ENCODE results near the gene BRME1.

Gene BRME1

DNA sequence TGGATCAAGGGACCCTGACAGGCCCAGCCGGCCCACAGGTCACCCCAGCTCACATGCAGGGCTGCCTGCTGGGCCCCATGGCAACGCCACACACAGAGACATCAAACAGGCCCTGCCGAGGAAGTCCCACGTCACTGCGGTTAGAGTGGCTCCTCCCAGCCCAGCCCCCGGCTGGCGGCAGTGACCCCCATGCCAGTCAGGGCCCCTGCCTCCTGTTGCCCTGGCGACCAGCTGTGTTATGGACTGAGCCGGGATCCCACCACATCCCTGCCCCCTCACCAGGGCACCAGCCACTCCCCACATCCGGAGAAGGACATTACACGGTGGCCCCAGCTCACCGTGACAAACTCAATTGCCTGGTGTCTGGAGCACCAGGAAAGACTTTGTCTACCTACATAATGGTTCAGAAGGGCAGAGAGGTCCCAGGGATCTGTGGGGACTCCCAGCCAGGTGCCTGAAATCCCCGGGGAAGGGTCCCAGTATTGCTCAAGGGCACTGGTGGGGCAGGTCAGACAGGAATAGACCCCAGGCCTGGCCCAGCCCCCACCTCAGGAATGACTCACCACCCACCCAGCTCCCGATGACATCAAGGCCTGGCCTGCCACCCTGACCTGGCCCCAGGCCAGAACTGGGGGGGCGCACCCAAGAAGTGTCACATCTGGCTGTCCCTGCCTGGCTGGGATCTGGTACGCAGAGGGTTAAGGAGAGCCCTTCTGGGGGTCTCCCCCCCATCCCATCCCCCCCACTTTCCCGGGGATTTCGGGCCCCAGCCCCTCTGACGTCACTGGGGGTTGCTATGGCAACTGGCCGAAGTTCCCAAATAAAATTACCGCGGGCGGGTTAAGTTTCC lies 59.1 kb downstream of the BRME1 start (continued):
- TF ChIP-seq, protein P1, sequence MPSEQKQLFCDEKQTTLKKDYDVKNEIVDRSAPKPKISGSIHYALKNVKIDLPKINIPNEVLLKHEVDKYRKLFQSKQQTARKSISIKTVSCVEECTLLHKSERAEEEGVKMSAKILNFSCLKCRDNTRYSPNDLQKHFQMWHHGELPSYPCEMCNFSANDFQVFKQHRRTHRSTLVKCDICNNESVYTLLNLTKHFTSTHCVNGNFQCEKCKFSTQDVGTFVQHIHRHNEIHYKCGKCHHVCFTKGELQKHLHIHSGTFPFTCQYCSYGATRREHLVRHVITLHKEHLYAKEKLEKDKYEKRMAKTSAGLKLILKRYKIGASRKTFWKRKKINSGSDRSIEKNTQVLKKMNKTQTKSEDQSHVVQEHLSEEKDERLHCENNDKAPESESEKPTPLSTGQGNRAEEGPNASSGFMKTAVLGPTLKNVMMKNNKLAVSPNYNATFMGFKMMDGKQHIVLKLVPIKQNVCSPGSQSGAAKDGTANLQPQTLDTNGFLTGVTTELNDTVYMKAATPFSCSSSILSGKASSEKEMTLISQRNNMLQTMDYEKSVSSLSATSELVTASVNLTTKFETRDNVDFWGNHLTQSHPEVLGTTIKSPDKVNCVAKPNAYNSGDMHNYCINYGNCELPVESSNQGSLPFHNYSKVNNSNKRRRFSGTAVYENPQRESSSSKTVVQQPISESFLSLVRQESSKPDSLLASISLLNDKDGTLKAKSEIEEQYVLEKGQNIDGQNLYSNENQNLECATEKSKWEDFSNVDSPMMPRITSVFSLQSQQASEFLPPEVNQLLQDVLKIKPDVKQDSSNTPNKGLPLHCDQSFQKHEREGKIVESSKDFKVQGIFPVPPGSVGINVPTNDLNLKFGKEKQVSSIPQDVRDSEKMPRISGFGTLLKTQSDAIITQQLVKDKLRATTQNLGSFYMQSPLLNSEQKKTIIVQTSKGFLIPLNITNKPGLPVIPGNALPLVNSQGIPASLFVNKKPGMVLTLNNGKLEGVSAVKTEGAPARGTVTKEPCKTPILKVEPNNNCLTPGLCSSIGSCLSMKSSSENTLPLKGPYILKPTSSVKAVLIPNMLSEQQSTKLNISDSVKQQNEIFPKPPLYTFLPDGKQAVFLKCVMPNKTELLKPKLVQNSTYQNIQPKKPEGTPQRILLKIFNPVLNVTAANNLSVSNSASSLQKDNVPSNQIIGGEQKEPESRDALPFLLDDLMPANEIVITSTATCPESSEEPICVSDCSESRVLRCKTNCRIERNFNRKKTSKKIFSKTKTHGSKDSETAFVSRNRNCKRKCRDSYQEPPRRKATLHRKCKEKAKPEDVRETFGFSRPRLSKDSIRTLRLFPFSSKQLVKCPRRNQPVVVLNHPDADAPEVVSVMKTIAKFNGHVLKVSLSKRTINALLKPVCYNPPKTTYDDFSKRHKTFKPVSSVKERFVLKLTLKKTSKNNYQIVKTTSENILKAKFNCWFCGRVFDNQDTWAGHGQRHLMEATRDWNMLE (tag by site-specific recombination; conservative IDR thresholded peaks at IDR 0.05; ENCODE audit: low read depth): no peak
- TF ChIP-seq, protein P2, sequence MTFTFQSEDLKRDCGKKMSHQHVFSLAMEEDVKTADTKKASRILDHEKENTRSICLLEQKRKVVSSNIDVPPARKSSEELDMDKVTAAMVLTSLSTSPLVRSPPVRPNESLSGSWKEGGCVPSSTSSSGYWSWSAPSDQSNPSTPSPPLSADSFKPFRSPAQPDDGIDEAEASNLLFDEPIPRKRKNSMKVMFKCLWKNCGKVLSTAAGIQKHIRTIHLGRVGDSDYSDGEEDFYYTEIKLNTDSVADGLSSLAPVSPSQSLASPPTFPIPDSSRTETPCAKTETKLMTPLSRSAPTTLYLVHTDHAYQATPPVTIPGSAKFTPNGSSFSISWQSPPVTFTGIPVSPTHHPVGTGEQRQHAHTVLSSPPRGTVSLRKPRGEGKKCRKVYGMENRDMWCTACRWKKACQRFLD (tag by site-specific recombination; IDR thresholded peaks at IDR 0.05): no peak
- TF ChIP-seq GLIS2 (tag by site-specific recombination; IDR thresholded peaks at IDR 0.05) (peak; percentile 83), ZBTB21 (tag by site-specific recombination; IDR thresholded peaks at IDR 0.05) (peak; percentile 98), ZNF350 (tag by site-specific recombination; IDR thresholded peaks at IDR 0.05) (no peak), ZNF571 (tag by site-specific recombination; IDR thresholded peaks at IDR 0.05) (no peak), ZNF561 (tag by site-specific recombination; IDR thresholded peaks at IDR 0.05; ENCODE audit: borderline replicate concordance) (peak; percentile 74; the same call in 1 of the 2 replicates), ZNF248 (tag by site-specific recombination; IDR thresholded peaks at IDR 0.05) (no peak), ZNF549 (tag by site-specific recombination; IDR thresholded peaks at IDR 0.05) (no peak), ZNF324 (tag by site-specific recombination; IDR thresholded peaks at IDR 0.05) (peak; percentile 86), BCL11B (tag by site-specific recombination; IDR thresholded peaks at IDR 0.05; ENCODE audit: low read depth) (peak; percentile 91), ZNF157 (tag by site-specific recombination; IDR thresholded peaks at IDR 0.05) (no peak), ZFP37 (tag by site-specific recombination; IDR thresholded peaks at IDR 0.05) (0 out of 2 replicates have a peak, but pooled peaks have one; percentile 19), ZBTB8A (tag by site-specific recombination; IDR thresholded peaks at IDR 0.05) (peak; percentile 66)
- TF ChIP-seq, protein P3, sequence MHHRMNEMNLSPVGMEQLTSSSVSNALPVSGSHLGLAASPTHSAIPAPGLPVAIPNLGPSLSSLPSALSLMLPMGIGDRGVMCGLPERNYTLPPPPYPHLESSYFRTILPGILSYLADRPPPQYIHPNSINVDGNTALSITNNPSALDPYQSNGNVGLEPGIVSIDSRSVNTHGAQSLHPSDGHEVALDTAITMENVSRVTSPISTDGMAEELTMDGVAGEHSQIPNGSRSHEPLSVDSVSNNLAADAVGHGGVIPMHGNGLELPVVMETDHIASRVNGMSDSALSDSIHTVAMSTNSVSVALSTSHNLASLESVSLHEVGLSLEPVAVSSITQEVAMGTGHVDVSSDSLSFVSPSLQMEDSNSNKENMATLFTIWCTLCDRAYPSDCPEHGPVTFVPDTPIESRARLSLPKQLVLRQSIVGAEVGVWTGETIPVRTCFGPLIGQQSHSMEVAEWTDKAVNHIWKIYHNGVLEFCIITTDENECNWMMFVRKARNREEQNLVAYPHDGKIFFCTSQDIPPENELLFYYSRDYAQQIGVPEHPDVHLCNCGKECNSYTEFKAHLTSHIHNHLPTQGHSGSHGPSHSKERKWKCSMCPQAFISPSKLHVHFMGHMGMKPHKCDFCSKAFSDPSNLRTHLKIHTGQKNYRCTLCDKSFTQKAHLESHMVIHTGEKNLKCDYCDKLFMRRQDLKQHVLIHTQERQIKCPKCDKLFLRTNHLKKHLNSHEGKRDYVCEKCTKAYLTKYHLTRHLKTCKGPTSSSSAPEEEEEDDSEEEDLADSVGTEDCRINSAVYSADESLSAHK (tag by site-specific recombination; IDR thresholded peaks at IDR 0.05): peak; percentile 57
- TF ChIP-seq, protein P4, sequence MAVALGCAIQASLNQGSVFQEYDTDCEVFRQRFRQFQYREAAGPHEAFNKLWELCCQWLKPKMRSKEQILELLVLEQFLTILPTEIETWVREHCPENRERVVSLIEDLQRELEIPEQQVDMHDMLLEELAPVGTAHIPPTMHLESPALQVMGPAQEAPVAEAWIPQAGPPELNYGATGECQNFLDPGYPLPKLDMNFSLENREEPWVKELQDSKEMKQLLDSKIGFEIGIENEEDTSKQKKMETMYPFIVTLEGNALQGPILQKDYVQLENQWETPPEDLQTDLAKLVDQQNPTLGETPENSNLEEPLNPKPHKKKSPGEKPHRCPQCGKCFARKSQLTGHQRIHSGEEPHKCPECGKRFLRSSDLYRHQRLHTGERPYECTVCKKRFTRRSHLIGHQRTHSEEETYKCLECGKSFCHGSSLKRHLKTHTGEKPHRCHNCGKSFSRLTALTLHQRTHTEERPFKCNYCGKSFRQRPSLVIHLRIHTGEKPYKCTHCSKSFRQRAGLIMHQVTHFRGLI (tag by site-specific recombination; IDR thresholded peaks at IDR 0.05): peak; percentile 39; the same call in 1 of the 2 replicates
- TF ChIP-seq, protein P5, sequence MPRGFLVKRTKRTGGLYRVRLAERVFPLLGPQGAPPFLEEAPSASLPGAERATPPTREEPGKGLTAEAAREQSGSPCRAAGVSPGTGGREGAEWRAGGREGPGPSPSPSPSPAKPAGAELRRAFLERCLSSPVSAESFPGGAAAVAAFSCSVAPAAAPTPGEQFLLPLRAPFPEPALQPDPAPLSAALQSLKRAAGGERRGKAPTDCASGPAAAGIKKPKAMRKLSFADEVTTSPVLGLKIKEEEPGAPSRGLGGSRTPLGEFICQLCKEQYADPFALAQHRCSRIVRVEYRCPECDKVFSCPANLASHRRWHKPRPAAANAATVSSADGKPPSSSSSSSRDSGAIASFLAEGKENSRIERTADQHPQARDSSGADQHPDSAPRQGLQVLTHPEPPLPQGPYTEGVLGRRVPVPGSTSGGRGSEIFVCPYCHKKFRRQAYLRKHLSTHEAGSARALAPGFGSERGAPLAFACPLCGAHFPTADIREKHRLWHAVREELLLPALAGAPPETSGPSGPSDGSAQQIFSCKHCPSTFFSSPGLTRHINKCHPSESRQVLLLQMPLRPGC (tag by site-specific recombination; IDR thresholded peaks at IDR 0.05): peak; percentile 85; the same call in 1 of the 2 replicates

All from HEK293 (cell line).